ENCODE measurements around the gene C3orf20.

DNA sequence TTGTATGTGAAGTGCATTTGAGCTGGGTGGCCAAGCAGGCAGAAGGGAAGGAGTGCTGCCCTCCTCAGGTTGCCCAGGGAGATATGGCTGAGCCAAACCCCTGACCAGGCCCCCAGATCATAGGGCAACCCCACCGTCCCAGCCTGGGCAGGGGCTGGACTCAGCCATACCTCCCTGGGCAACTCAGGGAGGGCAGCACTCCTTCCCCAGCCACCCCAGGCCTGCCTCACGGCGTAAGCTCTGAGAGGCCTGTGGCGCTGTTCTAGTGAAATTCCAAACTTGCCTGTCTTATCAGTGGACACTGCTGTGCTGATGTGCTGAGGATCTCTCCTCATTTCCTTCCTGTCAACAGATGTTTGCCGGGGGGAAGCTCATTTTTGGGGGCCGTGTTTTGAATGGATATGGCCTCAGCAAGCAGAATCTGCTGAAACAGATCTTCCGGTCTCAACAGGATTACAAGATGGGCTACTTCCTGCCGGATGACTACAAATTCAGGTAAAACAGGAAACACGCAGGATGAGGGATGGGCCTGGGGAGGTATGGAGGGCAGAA is 86.3 kb downstream of the C3orf20 start:
- TF ChIP-seq GATA2 (IDR thresholded peaks at IDR 0.05; ENCODE audit: low read depth, low read length) = no peak
- no peak for TF ChIP-seq GATA3 (IDR thresholded peaks at IDR 0.05; ENCODE audit: low read depth, low read length)
